ENCODE results near the gene DYNLT3.

GRCh38 chrX:37818031-37818430 lies 29.3 kb downstream of the DYNLT3 start:
- TF ChIP-seq CTCF (IDR thresholded peaks at IDR 0.05; ENCODE audit: poor library complexity) (no peak), EZH2phosphoT487 (IDR thresholded peaks at IDR 0.05; ENCODE audit: low read depth, severe bottlenecking, unreplicated experiment) (no peak), EZH2 (IDR thresholded peaks at IDR 0.05; ENCODE audit: borderline replicate concordance) (no peak)

All from hepatocyte (in vitro differentiated cells).